Thymus (tissue), 11 donors: ENCODE results near the gene DGKH. TPM values are rescaled to one million over a fixed set of nuclear protein-coding genes. Genes with fewer than 3 reads are reported as not detected.

Experiments used
- DNase-seq, 9 donors: peaks; one replicate each; pipeline ENCODE4 v3.0.0-alpha.2; 2013; ENCODE audit warnings: low spot score in 9 of 9, low read depth in 6 of 9, missing footprints in 1 of 9
- H3K27ac ChIP-seq, 2 donors: one replicate each; pipeline ENCODE4 v1.5.1; 2013; ENCODE audit warnings: control low read depth in 1 of 2, low read depth in 1 of 2, low read length in 1 of 2, mild to moderate bottlenecking in 1 of 2, moderate library complexity in 1 of 2
- H3K27me3 ChIP-seq, 2 donors: one replicate each; pipeline ENCODE4 v1.5.1; 2013; ENCODE audit warnings: low read length in 1 of 2; ENCODE audit not compliant: control insufficient read depth in 2 of 2, insufficient read depth in 1 of 2
- H3K36me3 ChIP-seq, 2 donors: one replicate each; pipeline ENCODE4 v1.5.1; 2013; ENCODE audit warnings: low read length in 1 of 2, mild to moderate bottlenecking in 1 of 2, moderate library complexity in 1 of 2; ENCODE audit not compliant: control insufficient read depth in 2 of 2, insufficient read depth in 2 of 2
- H3K4me1 ChIP-seq, 2 donors: one replicate each; pipeline ENCODE4 v1.5.1; 2013; ENCODE audit warnings: low read length in 2 of 2; ENCODE audit not compliant: control insufficient read depth in 2 of 2, insufficient read depth in 2 of 2
- H3K4me3 ChIP-seq, 2 donors: one replicate each; pipeline ENCODE4 v1.5.1; 2013; ENCODE audit warnings: low read length in 2 of 2, control low read depth in 1 of 2, mild to moderate bottlenecking in 1 of 2
- H3K9me3 ChIP-seq, 2 donors: one replicate each; pipeline ENCODE4 v1.5.1; 2013; ENCODE audit warnings: low read length in 1 of 2, mild to moderate bottlenecking in 1 of 2; ENCODE audit not compliant: control insufficient read depth in 2 of 2, insufficient read depth in 1 of 2
- WGBS: extraction: QIAGEN DNeasy Blood & Tissue Kit; methylation state at CpG from one replicate; pipeline ENCODE4 v1.1.7; 2013; 5-methylcytosine and 5-hydroxymethylcytosine counted together
- polyA plus RNA-seq: library from polyadenylated mRNA; stranded (reverse); fragments of 200-250 nt; gene quantifications from one replicate; pipeline ENCODE4 v1.2.3, GENCODE V29; 2013
- total RNA-seq: library from RNA; stranded (reverse); fragments of 120-200 nt; gene quantifications from one replicate; pipeline ENCODE4 v1.2.4, GENCODE V29; 2013
- donor health status: healthy.

Gene DGKH
- total and polyA plus RNA-seq, 2 donors = 5.3 to 5.9 TPM

GRCh38 chr13:42284068-42284467 is 235.6 kb downstream of the DGKH start:
- H3K4me1 ChIP-seq = peaks cover 0 to 7% of the 10 kb centered on the region in 2 donors
- peaks cover 0 to 24% of the 10 kb centered on the region in 2 donors for H3K36me3 ChIP-seq
- WGBS = 94% methylated on average over 3 of the region's 3 CpGs
- H3K27ac ChIP-seq = no peak overlapping the region
- H3K9me3 ChIP-seq = no peaks in the 10 kb centered on the region
- peak in 1 of 9 donors; percentile 9 for DNase-seq
- H3K4me3 ChIP-seq = no peak overlapping the region
- no peaks in the 10 kb centered on the region for H3K27me3 ChIP-seq

Other genes with a start within 250 kb of the DGKH start
- gene VWA8, start 87.5 kb upstream of the DGKH start, total RNA-seq = 20.9 TPM
- gene VWA8, start 87.5 kb upstream of the DGKH start, polyA plus RNA-seq = 8.1 TPM
- gene AKAP11, start 223.5 kb downstream of the DGKH start, total RNA-seq = 10.3 TPM
- 13.4 TPM for gene AKAP11, start 223.5 kb downstream of the DGKH start, polyA plus RNA-seq